GM19240 (cell line): ENCODE results near the gene SPACA4.
"Not testable (repeated sequence)": the region's sequence is repeated elsewhere in the genome, so short reads cannot be mapped to it uniquely, and the experiment has no call there.

ENCODE experiments used
- DNase-seq: peaks from one replicate; pipeline ENCODE4 v3.0.0; 2011; ENCODE audit warnings: low spot score; ENCODE audit not compliant: insufficient read length

The SPACA4 gene, protein sequence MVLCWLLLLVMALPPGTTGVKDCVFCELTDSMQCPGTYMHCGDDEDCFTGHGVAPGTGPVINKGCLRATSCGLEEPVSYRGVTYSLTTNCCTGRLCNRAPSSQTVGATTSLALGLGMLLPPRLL

DNA sequence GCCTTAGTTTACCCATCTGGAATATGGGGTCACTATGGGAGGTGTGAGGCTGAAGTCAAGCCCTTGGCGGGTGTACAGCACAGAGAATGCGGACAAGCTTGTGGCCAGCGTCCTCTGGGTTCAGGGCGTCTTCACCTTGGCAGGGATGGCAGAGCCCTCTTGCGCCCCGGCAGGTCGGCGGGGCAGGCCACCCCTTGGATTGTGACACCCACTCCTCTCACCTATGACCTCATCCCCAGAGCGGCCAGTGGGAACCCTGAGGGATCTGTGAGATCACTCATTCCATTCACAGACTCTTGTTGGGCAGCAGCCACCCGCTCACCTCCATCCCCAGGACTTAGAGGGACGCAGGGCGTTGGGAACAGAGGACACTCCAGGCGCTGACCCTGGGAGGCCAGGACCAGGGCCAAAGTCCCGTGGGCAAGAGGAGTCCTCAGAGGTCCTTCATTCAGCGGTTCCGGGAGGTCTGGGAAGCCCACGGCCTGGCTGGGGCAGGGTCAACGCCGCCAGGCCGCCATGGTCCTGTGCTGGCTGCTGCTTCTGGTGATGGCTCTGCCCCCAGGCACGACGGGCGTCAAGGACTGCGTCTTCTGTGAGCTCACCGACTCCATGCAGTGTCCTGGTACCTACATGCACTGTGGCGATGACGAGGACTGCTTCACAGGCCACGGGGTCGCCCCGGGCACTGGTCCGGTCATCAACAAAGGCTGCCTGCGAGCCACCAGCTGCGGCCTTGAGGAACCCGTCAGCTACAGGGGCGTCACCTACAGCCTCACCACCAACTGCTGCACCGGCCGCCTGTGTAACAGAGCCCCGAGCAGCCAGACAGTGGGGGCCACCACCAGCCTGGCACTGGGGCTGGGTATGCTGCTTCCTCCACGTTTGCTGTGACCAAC is at the start of gene SPACA4:
Gene SPACA4, plus strand, starts transcription at position 280 of the 896 bp plus-strand sequence. Its CDS starts 237 bp downstream, at position 517.
- no peak for DNase-seq

DNA sequence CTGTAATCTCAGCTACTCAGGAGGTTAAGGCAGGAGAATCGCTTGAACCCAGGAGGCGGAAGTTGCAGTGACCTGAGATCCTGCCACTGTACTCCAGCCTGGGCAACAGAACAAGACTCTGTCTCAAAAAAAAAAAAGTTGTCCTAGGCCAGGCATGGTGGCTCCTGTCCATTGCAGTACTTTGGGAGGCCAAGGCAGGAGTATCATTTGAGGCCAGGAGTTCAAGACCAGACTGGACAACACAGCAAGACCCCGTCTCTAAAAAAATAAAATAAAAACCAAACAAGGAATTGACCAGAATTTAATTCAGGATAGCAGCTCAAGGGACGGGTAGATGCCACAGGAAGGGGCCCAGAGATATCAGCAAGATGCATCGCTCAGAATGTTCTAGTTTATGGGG is 49.7 kb upstream of the SPACA4 start:
- no peak for DNase-seq

DNA sequence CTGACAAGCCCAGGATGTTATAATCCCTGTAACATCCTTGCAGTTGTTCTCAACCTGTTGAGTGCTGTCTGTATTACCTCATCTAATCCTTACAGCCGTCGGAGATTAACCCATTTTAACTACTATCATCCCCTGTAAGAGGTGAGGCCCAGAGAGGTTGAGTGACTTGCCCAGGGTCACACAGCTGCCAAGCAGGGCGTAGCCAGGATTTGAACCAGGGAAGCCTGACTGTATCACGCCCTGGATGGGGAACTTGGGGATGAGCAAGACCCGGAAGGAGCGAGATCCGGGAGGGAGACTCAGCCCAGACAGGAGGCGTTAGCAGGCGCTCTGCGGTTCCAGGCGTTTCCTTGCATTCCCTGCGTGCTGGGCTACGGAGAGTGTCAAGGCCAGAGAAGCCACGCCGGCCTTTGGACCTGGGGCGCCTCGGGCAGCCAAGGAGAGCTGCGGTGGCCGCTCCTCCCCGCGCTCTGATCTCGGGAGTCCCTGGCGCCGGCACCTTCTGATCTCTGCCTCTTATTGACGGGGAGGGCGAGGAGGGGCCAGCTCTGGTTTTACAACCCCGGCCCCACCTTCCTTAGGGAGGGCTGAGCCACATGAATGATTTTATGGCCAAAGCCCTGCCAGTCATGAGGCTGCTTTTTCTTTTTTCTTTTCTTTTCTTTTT is 48.4 kb upstream of the SPACA4 start:
- no peak for DNase-seq

DNA sequence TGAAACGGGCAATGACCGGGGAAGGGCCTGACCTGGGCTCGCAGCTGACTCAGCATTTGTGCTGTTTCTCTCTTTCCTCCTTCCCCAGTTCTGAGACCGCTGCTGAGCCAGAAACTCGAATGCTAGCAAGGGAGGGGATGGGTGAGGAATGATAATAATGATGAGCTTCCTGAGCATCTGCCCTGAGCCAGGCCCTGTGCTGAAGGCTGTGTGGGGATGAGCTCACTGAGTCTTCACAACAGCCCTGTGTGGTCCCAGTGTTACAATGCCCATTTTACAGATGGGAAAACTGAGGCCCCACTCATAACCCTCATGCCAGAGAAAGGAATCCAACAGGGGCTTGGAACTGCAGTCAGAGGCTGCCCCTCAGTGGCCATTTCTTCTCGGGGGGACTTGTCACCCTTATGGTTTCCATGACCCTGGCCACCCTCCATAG is 46.4 kb upstream of the SPACA4 start:
- DNase-seq: no peak

DNA sequence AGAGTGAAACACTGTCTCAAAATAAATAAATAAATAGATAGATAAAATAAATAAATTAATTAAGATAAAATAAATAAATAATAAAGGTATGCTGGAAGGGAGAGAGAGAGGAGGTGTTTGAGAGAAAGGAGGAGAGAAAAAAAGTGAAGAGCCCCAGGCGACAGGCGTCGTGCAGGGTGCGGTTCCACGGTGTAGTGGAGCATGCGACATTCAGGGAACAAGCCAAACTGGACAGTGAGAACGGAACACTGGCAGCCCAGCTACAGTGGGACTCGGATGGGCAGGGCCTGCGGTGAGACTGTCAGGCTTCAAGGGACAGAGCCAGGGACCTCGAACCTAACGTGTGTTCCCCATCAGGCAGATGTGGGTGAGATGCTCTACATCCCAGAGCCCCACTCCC is 45.1 kb upstream of the SPACA4 start:
- no peak for DNase-seq

DNA sequence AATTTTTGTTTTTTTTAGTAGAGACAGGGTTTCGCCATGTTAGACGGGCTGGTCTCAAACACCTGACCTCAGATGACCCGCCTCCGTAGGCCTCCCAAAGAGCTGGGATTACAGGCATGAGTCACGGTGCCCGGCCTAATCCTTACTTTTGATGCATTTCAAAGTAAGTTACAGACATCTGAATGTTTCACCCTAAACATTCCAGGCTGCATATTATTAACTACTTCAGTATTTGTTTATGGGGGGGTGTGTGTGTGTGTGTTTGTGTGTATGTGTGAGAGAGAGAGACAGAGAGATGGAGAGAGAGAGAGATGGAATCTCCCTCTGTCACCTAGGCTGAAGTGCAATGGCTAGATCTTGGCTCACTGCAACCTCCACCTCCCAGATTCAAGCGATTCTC is 41.5 kb upstream of the SPACA4 start:
- no peak for DNase-seq

DNA sequence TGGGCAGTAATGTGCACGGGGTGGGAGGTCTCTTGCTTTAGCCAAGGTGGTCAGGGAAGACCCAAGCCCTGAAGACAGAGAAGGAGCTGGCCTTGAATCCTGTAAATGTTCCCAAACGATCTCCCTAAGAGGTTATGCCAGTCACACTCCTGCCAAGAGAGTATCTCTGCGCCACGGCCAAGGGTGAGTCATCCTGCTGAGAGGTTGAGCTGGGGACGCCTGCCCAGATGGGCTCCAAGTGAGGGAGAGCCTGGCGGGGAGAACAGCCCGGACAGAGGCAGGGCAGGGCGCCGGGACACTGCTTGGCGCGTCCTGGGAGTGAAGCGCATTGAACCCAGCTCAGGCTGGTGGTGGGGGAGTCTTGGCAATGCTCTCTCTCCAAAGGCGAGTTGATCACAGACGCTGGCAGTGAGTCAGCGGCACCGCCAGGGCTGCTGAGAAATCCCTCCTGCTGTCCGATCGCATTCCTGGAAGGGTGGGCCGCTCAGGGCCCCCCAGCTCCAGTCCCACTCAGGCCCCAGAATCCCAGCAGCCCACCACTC is 38.1 kb upstream of the SPACA4 start:
- no peak for DNase-seq

DNA sequence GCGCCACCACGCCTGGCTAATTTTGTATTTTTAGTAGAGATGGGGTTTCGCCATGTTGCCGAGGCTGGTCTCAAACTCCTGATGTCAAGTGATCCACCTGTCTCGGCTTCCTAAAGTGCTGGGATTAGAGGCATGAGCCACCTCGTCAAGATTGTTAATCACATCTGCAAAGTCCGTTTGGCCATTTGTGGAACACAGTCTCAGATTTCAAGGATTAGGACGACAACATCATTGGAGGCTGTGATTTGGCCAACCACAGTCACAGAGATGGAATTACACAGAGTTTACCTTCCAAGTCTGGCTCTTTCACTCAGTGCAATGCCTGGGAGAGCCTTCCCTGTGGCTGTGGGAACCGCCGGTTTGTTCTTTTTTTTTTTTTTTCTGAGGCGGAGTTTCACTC is 36.7 kb upstream of the SPACA4 start:
- no peak for DNase-seq

DNA sequence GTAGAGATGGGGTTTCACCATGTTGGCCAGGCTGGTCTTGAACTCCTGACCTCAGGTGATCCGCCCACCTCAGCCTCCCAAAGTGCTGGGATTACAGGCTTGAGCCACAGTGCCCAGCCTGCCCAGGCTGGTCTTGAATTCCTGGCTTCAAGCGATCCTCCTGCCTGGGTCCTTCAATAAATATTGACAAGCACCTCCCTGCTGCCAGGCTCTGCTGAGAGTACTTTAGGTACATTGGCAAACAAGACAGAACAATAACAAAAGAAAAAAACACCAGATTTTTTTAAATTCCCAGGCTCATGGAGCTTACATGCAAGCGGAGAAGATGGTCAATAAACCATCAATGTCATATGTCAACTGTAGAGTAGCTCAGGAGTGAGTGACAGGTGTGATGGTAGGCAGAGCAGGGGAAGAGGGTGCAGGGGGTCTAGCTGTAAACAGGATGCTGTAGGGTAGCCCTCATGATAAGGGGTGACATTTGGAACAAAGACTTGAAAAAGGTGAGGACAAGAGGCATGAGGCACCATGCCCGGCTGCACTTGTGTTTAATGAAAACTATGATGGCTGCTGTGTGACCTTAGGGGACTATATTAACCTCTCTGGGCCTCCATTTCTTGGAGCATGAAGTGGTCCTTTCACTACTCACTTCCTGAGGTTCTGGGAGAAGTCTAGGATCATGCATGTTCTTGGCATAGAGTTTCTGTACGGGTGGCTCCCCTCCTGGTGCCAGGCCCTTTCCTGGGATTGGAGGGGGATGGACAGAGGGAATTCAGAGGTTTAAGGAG is 35.0 kb upstream of the SPACA4 start:
- DNase-seq: no peak

DNA sequence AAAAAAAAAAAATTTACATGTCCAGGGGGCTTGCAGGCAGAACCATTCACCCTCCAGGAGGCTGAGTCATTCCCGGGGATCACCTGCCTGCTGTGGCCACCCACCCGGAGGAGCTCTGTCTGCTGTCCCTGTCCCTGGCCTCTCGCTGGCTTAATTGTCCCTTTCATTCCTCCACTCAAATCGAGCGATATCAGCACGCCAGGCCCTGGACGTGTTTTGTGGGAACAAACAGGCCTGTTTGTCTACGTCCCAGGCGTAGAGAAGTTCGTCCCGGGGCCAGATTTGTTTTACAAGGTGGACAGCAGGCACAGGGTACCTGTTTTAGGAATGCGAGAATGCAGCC is 33.4 kb upstream of the SPACA4 start:
- no peak for DNase-seq

DNA sequence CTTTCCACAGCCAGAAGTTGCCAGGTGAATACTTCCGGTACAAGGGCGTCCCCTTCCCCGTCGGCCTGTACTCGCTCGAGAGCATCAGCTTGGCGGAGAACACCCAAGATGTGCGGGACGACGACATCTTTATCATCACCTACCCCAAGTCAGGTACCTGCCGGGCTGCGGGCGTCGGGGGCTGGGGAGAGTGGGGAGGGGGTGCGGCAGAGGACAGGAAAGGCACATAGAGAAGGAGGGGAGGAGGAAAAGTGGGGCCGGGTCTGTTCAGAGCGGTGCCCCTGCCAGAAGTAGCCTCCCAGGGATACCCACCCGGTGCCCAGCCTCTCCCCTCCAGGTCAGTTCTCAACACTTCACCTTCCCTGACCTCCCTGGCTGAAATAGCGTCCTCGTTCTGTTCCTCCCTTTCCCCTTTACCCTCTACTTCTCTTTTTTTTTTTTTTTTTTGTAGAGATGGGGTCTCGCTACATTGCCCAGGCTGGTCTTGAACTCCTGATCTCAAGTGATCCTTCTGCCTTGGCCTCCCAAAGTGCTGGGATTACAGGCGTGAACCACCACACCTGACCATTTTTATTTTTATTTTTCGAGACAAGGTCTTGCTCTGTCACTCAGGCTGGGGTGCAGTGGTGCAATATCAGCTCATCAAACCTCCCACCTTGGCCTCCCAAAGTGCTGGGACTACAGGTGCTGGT is 30.5 kb upstream of the SPACA4 start:
- DNase-seq: no peak

DNA sequence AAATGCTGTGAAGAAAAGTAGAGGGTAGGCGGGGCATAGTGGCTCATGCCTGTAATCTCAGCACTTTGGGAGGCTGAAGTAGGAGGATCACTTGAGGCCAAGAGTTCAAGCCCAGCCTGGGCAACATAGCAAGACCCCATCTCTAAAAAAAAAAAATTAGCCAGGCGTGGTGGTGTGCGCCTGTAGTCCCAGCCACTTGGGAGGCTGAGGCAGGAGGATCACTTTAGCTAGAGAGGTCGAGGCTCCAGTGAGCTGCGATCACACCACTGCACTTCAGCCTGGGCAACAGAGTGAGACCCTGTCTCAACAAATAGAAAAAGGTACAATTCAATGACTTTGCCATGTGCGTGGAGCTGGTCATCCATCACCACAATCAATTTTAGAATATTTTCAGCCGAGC is 28.6 kb upstream of the SPACA4 start:
- DNase-seq: not testable (repeated sequence)

DNA sequence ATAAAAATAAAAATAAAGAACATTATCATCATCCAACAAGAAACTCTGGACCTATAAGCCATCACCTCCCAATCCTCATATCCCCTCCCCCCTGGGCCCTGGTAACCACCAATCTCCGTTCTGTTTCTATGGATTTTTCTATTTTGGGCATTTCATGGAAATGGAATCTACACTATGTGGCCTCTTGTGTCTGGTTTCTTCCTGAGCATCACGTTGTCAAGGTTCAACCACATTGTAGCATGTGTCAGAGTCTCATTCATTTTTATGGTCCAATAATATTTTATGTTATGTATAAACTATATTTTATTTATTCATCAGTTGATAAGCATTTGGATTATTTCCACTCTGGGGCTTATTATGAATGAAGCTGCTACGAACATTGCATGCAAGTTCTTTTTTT is 27.7 kb upstream of the SPACA4 start:
- DNase-seq: no peak

DNA sequence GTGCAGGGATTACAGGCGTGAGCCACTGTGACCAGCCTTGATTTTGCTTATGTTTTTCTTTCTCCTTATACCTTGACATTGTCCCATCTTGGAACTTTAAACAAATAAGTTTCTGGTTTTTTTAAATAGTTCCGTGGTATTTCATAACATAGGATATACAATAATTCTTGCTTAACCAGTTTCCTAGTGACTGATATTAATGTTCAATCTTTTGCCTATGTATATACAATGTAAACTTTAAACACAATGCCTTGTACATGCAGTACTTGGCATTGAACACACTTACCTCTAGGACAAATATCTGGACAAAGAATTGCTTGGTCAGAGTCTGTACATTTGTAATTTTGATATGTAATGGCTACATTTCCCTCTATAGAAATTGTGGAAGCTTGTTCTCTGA is 24.4 kb upstream of the SPACA4 start:
- no peak for DNase-seq

DNA sequence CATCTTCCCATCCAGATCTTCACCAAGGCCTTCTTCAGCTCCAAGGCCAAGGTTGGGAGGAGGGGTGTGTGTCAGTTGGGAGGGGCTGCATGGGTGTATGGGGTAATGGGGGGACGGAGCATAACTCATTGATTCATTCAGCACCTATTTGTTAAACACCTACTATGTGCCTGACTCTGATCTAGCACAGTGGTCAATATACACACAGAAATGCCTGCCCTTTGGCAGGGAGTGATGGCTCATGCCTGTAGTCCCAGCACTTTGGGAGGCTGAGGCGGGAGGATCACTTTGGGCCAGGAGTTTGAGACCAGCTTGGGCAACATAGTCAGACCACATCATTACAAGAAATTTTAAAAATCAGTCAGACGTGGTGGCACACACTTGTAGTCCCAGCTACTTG is 19.2 kb upstream of the SPACA4 start:
- DNase-seq: no peak

DNA sequence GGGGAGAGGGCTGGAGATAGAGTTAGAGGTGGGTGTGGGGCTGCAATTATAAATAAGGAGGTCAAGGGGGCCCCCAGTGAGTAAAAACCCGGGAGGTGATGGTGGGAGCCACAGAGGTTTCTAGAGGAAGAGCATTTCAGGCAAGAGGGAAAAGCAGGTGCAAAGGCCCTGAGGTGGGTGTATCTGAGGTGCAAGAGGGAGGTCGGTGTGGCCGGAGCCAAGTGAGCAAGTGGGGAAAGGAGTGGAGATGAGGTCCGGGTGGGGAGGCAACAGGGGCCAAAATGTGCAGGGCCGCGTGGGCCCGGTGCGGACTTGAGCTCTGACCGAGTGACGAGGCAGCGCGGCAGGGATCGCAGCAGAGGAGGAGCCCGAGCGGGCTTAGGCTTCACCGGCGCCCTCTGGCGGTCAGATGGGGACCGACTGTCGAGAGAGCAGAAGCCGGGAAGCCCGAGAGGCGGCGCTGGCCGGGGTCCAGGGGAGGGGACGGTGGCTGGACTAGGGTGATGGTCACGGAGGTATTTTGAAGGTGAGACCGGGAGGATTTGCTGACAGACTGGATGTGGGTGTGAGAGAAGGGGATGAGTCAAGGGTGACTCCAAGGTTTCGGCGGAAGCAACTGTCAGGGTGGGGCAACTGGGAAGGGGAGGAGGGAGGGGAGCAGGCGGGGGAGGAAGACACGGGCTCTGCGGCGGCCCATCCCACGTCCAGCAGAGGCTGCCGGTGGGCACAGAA is 17.7 kb upstream of the SPACA4 start:
- DNase-seq: peak; percentile 81

DNA sequence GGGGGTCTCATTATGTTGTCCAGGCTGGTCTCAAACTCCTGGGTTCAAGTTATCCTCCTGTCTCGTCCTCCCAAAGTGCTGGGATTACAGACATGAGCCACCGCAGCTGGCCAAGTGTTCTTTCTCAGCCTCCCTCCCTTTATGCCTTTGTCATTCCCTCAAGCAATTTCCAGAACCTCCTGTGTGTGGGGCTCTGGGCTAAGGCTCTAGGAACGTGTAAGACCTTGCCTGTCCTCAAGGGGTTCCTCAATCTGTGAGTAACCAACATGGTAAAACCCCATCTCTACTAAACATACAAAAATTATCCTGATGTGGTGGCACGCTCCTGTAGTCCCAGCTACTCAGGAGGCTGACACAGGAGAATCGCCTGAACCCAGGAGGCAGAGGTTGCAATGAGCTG is 15.5 kb upstream of the SPACA4 start:
- no peak for DNase-seq

DNA sequence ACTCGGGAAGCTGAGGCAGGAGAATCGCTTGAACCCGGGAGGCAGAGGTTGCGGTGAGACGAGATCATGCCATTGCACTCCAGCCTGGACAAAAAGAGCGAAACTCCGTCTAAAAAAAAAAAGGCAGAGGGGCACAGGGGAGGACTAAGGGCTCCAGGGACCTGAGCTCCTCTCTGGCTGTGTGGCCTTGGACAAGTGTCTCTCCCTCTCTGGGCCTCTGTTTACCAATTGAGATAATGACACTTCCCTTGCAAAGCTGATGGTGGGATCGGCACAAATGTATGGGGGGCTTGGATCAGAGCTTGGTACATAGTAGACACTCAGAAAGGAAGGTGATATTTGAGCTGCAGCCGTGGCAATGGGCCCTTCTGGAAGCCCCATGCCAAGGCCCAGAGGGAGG is 11.4 kb upstream of the SPACA4 start:
- no peak for DNase-seq

DNA sequence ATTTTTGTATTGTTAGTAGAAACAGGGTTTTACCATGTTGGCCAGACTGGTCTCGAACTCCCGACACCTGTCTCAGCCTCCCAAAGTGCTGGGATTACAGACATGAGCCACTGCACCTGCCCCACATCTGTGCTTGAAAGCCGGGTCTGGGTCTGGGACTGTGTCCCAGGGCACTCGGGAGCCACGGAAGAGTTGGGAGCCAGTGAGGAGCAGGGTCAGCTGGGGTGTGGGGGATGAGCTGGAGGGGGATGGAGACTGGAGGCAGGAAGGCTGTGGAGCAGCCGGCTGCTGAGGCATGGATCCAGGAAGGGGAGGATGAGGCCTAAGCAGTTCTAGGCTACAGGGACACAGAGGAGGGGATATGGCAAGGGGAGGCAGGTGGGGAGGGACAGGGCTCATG is 10.7 kb upstream of the SPACA4 start:
- DNase-seq: no peak

DNA sequence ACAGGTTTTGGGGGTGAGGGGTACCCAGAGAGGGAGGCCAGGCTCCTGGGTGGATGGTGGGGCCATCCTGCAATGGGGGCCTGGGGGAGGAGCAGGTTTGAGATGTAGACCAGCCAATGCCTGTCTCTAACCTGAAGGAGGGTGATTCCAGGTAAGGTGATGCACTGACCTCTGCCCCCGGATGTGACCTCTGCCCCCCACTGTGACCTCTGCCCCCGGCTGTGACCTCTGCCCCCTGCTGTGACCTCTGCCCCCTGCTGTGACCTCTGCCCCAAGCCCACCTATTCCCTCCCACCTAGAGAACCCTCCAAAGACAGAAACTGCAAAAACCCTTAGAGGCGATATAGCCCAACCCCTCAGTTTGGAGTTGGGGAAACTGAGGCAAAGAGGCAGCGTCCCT is 10.3 kb upstream of the SPACA4 start:
- no peak for DNase-seq
